ENCODE data around the gene PSMD5. TPM values are rescaled to one million over a fixed set of nuclear protein-coding genes. Genes with fewer than 3 reads are reported as not detected.

PSMD5 gene
- total RNA-seq, 5 donors from 2014 or later (not counting 1 experiment from before 2014, with no cell fraction given): 27.5 to 55.2 (median 47.7) TPM

DNA sequence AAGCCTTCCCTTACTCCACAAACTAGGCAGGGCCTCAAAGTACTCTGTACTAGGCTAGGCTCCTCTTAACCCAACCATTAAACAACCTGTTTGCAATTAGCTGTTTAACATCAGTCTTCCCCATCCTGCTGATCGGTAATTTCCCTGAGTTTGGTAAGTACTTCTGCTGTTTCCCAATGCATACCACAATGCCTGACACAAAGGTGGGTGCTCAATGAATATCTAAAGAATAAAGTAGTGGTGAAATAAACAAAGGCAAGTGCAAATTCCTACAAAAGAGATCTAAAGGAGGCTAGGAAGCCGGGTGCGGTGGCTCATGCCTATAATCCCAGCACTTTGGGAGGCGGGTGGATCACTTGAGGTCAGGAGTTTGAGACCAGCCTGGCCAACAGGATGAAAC lies 74.5 kb downstream of the PSMD5 start:
- 94% methylated on average over 3 of the region's 4 CpGs for WGBS (ENCODE audit: insufficient coverage)
- ATAC-seq (replicated peaks in 1 of 4): no peak
- DNase-seq: no peak
- Histone ChIP-seq H3K4me1 (ENCODE audit: control insufficient read depth in 1 of 2, extremely low read depth in 1 of 2, insufficient read depth in 2 of 2, low read length in 2 of 2) (no peaks in the 10 kb centered on the region), H3K27ac (ENCODE audit: low read length) (no peak overlapping the region), H3K27me3 (replicated peaks in 1 of 2; ENCODE audit: control insufficient read depth in 2 of 2, extremely low read depth in 1 of 2, insufficient read depth in 2 of 2, low read length in 1 of 2) (no peaks in the 10 kb centered on the region), H3K36me3 (ENCODE audit: control insufficient read depth in 2 of 2, extremely low read depth in 1 of 2, insufficient read depth in 1 of 2, low read length in 1 of 2) (peaks cover 10 to 85% of the 10 kb centered on the region in 2 donors), H3K4me3 (ENCODE audit: control insufficient read depth in 1 of 2, extremely low read depth in 1 of 2, low read length in 1 of 2) (no peak overlapping the region), H3K9me3 (no peaks in the 10 kb centered on the region)
- Mint-ChIP-seq H3K4me3 (no peak overlapping the region), H3K27me3 (no peaks in the 10 kb centered on the region), H3K9me3 (no peaks in the 10 kb centered on the region), H3K4me1 (peaks cover 0 to 7% (median 4%) of the 10 kb centered on the region in 3 donors), H3K36me3 (peaks cover 45% of the 10 kb centered on the region), H3K27ac (peak overlapping the region; percentile 0 to 28)
- ChIA-PET CTCF (interaction anchor here in 1 of 2 donors (1.3 kb wide), 1 partner anchor 292 kb away, joined by 3 read pairs; no protein-coding TSS in a partner anchor), POLR2A (interaction anchor here in 1 of 2 donors (0.6 kb wide), 1 partner anchor 31 kb away, joined by 3 read pairs; no protein-coding TSS in a partner anchor)

DNA sequence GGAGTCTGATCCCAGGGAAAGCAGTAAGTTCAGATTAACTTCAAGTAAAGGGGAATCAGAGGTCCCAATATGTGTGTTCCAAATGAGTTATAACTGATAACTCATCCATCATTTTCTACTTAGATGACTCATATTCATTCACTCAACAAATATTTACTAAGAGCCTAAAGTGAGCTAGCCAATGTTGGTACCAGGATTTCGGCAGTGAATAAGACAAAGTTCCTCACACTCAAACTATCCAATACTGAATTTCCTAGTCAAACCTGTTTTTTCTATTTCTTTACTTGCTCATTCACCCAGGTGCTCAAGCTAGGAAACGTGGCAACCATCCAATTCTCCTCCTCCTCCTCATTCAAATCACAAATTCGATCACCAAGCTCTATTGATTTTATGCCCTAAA lies 75.3 kb downstream of the PSMD5 start:
- ATAC-seq (replicated peaks in 1 of 4) (no peak), DNase-seq (no peak)
- 85% methylated on average over 3 of the region's 3 CpGs for WGBS (ENCODE audit: insufficient coverage)
- Histone ChIP-seq H3K27ac (ENCODE audit: low read length) (no peak overlapping the region), H3K9me3 (no peaks in the 10 kb centered on the region), H3K4me3 (ENCODE audit: control insufficient read depth in 1 of 2, extremely low read depth in 1 of 2, low read length in 1 of 2) (no peak overlapping the region), H3K27me3 (replicated peaks in 1 of 2; ENCODE audit: control insufficient read depth in 2 of 2, extremely low read depth in 1 of 2, insufficient read depth in 2 of 2, low read length in 1 of 2) (no peaks in the 10 kb centered on the region), H3K36me3 (ENCODE audit: control insufficient read depth in 2 of 2, extremely low read depth in 1 of 2, insufficient read depth in 1 of 2, low read length in 1 of 2) (peaks cover 10 to 90% of the 10 kb centered on the region in 2 donors), H3K4me1 (ENCODE audit: control insufficient read depth in 1 of 2, extremely low read depth in 1 of 2, insufficient read depth in 2 of 2, low read length in 2 of 2) (no peaks in the 10 kb centered on the region)
- no peaks in the 10 kb centered on the region for H3K27me3 Mint-ChIP-seq
- H3K9me3 Mint-ChIP-seq: no peaks in the 10 kb centered on the region
- H3K4me3 Mint-ChIP-seq: no peak overlapping the region
- ChIA-PET POLR2A (no interaction called here), CTCF (no interaction called here)
- no peak overlapping the region for H3K27ac Mint-ChIP-seq
- peaks cover 46% of the 10 kb centered on the region for H3K36me3 Mint-ChIP-seq
- peaks cover 4 to 8% (median 5%) of the 10 kb centered on the region in 3 donors for H3K4me1 Mint-ChIP-seq

Other genes starting within 250 kb of the PSMD5 start
- gene MEGF9, start 128.5 kb downstream of the PSMD5 start, total RNA-seq: 10 to 100 TPM; 10.4 to 15.5 (median 11.3) TPM
- 10 to 100 TPM; 70.3 to 78.3 (median 74.3) TPM for gene FBXW2, start 49.5 kb downstream of the PSMD5 start, total RNA-seq
- 100 to 1,000 TPM in 4 of 5 donors, 10 to 100 TPM in 1; 92.8 to 184 (median 166) TPM for gene PHF19, start 34.3 kb upstream of the PSMD5 start, total RNA-seq
- gene TRAF1, start 83.9 kb upstream of the PSMD5 start, total RNA-seq: 100 to 1,000 TPM in 3 of 5 donors, 10 to 100 TPM in 2; 67.6 to 170 (median 157) TPM
- 1 to 10 TPM in 4 of 5 donors, under 1 TPM in 1; 0.90 to 2.4 (median 1.7) TPM for gene C5, start 207.4 kb upstream of the PSMD5 start, total RNA-seq
- gene CNTRL, start 232.0 kb upstream of the PSMD5 start, total RNA-seq: 100 to 1,000 TPM in 1 of 5 donors, 10 to 100 TPM in 4; 84.6 to 101 (median 93.7) TPM

Data from T-cell (primary cell).